DMS114 treated with DMSO at 0.1 percent for 48 hours (cell line): ENCODE data around the gene AOC1.
"Not testable (repeated sequence)": the region's sequence is repeated elsewhere in the genome, so short reads cannot be mapped to it uniquely, and the experiment has no call there.

Source experiments
- DNase-seq: peaks from one replicate; lab custom pipeline; 2025; ENCODE audit not compliant: unreplicated experiment; lab: John Stamatoyannopoulos, UW

AOC1 gene, protein sequence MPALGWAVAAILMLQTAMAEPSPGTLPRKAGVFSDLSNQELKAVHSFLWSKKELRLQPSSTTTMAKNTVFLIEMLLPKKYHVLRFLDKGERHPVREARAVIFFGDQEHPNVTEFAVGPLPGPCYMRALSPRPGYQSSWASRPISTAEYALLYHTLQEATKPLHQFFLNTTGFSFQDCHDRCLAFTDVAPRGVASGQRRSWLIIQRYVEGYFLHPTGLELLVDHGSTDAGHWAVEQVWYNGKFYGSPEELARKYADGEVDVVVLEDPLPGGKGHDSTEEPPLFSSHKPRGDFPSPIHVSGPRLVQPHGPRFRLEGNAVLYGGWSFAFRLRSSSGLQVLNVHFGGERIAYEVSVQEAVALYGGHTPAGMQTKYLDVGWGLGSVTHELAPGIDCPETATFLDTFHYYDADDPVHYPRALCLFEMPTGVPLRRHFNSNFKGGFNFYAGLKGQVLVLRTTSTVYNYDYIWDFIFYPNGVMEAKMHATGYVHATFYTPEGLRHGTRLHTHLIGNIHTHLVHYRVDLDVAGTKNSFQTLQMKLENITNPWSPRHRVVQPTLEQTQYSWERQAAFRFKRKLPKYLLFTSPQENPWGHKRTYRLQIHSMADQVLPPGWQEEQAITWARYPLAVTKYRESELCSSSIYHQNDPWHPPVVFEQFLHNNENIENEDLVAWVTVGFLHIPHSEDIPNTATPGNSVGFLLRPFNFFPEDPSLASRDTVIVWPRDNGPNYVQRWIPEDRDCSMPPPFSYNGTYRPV

DNA sequence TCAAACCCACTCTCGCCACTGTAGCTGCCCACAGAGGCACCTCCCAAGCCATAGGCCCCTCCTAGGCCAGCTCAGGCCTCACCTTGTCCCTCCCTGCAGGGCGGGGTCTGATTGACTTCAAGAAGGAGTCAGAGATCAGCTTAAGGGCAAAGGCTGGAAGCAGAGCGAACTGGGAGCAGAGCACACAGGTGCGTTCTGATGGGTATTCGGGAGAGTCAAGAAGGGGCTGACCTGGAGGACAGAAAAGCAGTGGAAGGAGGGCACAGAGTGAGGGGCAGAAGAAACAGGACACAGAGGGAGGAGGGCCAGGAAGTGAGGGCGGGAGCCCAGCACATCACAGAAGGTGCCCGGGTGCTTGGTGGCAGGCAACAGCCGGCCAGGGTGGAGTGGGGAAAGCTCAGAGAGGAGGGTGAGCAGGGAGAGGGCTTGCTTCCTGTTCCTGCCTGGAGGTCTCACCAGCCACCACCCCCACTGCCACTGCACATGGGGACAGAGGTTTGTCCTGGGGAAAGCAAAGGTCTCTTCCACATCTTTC, at the start of gene AOC1:
AOC1 (plus strand) TSS at position 147 of the 535 bp plus-strand sequence. CDS start 3,954 bp downstream, outside the sequence.
- DNase-seq = no peak

DNA sequence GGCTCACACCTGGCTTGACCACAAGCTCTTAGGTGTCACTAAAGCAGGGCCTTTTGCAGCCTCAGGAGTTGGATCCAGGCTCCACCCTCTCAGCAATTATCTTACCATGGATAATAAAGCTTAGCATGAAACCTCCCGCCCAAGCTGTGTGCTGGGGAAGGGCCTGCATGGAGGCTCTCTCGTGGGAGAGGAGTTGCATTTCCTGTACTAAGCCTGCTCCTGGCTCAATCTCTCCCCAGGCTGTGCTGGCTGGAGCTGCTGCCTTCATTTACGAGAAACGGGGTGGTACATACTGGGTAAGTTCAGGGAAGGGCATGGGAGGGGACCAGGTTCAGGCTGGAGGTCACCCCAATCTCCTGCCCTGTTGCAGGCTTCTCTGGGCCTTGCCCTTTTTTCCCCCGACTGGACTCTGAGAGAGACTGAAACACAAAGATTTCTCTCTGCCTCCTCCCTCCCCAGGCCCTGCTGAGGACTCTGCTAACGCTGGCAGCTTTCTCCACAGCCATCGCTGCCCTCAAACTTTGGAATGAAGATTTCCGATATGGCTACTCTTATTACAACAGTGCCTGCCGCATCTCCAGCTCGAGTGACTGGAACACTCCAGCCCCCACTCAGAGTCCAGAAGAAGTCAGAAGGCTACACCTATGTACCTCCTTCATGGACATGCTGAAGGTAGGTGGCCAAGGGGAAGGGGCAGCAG, 49.0 kb upstream of the AOC1 start:
- DNase-seq = no peak

DNA sequence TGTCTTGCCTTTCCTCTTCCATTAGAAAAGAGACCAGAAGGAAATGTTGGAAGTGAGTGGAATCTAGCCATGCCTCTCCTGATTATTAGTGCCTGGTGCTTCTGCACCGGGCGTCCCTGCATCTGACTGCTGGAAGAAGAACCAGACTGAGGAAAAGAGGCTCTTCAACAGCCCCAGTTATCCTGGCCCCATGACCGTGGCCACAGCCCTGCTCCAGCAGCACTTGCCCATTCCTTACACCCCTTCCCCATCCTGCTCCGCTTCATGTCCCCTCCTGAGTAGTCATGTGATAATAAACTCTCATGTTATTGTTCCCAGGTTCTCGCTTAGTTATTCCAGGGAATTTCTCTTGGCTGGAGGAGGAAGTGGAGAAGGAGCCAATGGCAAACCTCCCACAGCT, 47.5 kb upstream of the AOC1 start:
- DNase-seq = no peak

DNA sequence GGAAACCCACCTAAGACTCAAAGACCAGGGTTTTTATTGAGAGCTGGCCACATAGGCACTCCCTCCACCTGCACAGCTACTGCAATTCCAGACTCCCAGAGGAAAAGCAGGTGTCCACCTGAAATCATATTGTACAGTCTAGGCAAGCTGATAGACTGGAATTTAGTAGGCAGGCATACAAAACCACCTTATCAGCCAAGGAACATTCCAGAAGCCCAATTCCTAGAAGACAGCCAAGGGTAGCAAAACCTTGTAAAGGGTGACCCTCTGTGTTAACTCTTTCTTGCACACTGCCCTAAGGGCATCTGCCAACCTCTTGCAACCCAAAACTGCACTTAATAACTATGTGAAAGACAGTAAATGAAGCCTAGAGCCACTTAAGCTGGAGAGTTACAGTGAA, 46.5 kb upstream of the AOC1 start:
- DNase-seq = no peak

DNA sequence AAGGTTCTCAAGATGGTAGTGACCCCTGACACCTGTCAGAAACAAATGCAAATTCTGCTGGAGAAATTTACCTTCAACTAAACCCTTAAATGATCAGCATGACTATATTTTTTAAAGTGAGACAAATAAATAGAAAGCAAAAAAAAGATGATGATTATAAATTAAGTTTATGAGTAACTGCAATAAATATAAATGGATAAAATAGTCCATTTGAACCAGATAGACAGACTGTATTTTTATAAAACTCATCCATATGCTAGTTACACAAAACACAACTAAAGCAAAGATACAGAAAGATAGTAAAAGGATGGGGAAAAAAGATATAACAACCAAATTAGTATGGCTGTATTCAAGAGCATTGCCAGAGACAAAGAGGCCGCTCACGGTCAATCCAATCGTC, 45.9 kb upstream of the AOC1 start:
- DNase-seq = no peak

DNA sequence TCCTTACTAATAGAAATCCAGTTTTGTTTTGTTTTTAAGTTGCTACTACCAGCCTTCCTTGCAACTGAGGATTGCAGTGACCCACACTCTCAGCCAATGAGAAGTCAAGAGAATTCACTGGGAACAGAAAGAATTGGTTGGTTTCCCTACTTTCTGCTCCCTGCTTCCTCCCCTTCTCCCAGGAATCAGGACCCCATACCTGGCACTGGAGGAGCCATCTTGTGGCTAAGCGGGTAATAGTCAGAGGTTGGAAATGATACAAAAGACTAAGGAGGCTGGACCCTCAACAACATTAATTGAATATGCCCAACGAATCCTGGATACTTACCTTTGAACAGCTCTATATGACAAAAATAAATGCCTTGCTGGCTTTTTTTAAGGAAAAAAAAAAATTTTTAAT, 45.5 kb upstream of the AOC1 start:
- DNase-seq = no peak

DNA sequence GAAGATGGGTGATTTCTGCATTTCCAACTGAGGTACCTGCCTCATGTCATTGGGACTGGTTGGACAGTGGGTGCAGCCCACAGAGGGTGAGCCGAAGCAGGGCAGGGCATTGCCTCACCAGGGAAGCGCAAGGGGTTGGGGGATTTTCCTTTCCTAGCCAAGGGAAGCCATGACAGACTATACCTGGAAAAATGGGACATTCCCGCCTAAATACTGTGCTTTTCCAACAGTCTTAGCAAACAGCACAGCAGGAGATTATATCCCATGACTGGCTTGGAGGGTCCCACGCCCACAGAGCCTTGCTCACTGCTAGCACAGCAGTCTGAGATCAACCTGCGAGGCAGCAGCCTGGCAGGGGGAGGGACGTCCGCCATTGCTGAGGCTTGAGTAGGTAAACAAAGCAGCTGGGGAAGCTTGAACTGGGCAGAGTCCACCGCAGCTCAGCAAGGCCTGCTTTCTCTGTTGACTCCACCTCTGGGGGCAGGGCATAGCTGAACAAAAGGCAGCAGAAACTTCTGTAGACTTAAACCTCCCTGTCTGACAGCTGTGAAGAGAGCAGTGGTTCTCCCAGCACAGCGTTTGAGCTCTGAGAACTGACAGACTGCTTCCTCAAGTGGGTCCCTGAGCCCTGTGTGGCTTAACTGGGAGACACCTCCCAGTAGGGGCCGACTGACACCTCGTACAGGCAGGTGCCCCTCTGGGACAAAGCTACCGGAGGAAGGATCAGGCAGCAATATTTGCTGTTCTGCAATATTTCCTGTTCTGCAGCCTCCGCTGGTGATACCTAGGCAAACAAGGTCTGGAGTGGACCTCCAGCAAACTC, 44.5 kb upstream of the AOC1 start:
- not testable (repeated sequence) for DNase-seq

DNA sequence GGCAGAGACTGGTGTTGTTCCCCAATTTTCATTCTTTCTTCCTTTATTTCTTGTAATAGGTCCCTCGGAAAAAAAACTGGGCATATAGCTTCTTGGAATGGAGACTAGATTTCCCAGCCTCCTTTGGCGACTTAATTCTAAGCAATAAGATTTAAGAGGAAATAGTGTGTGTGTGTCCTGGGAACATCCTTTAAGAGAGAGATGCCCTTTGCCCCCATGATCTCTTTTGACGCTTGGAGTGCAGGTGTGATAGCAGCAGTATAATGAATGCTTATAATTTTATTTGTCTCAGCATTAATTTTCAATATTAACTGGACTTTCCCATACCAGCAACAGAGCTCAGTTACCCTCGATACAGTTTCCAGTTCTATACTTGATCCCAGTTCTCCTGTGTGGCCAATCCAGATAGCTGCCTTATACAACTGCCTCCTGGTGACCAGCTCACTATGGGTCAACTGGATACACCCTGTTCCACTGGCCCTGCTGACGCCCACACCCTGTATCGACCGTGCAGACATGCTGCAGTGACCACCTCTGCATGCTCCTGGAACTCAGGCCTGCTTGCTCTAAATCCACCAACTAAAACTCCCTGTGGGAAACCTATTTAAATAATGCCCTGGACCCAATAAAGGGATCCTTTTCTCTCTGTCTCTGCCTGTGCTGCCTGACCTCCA, 37.9 kb upstream of the AOC1 start:
- no peak for DNase-seq

DNA sequence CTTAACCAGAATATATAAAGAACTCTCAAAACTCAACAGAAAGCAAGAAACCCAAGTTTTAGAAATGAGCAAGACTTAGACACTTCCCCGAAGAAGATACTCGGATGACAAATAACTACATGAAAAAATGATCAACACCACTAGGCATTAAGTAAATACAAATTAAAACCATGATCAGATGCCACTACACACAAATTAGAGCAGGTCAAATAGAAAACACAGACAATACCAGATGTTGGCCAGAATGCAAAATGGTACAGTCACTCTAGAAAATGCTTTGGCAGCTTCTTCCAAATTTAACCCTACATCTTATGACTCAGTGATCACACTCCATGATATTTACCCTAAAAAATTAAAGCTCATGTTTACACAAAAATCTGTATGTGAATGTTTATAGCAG, 33.3 kb upstream of the AOC1 start:
- no peak for DNase-seq

DNA sequence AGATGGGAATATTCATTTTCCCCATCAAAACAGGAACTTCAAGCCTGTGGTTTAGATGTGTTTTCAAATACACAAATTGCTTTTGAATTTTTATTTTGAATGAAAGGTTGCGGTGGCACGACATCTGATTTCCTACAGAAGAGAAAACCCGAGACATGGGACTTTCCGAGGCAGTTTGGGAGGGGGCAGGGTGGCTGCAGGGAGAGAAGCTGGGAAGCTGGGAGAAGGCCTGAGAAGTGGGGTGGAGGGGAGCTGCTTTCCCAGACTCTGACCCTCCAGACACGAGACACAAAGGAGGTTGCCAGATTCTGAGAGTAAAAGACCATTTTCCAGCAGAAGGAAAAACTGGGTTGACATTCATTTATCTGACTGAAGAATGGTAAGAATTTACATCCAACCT, 32.2 kb upstream of the AOC1 start:
- DNase-seq = no peak

DNA sequence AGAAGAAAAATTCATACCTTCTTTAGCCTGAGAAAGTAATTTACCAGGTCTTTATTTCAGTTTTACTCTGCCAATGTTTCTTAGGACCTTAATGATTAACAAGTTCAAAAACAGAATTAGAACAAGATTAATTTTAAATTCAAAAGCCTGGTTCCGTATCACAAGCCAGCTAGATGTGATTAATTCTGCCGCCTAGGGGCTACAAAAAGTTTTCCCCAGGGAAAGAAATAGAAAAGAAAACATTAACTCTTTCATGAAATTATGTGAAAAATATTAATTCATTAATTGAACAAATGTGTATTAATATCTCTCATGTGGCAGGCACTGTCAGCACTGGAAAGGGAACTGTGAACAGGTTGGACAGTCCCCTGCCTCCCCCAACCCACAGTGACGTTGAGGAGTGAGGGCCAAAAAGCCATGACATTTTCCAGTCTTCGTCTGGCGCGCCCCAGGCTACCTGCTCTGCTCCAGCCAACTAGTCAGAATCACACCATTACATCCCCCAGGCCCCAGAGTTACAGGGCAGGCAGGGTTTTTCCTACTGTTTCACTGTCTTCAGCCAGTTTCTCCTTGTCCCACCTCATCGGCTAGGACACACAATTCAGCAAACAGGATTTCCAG, 31.6 kb upstream of the AOC1 start:
- DNase-seq = no peak

DNA sequence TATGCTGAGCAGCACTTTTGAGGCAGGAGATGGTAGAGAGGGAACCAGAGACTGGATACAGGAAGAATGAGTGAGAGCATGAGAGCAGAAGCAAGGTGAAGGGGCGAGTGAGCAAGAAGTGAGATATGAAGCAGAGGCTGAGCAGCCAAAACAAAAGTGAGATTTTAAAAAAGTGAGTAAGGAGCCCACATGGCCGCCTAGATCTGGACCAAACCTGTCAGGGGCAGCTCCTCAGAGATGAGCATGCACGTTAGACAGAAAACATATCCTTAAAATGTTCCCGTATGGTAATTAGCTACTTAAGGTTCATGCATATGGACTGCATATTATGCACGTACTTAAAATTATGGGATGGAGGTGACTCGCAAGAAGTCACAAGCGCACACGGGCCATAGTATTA, 29.3 kb upstream of the AOC1 start:
- no peak for DNase-seq

DNA sequence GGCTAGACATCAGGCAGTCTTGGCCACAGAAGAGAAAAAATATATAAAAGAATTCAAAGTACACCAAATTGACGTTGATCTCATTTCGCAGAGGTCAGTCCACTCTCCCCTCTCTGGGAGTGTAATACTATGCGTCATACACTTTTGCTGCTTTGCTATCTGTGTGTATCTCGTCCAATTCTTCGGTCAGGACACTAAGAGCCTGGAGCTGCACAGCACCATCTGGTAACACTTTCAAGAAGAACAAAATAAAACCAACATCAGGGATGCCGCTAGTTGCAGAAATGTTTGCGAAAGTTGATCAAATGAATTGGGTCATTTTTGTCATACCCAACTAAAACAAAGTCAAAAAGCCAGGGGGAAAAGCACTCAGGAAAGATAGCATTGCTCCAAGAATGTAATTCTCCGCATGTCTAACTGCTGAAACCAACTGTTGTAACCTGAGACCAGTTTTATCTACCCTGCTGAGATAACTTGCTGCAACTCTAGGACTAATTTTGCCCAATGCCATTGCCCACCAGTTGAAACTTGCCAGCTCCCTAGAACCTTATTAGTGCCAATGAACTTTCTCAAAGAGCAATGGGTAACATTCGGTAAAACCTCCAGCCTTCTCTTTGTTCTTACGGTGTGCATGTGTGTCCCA, 28.7 kb upstream of the AOC1 start:
- DNase-seq = no peak

DNA sequence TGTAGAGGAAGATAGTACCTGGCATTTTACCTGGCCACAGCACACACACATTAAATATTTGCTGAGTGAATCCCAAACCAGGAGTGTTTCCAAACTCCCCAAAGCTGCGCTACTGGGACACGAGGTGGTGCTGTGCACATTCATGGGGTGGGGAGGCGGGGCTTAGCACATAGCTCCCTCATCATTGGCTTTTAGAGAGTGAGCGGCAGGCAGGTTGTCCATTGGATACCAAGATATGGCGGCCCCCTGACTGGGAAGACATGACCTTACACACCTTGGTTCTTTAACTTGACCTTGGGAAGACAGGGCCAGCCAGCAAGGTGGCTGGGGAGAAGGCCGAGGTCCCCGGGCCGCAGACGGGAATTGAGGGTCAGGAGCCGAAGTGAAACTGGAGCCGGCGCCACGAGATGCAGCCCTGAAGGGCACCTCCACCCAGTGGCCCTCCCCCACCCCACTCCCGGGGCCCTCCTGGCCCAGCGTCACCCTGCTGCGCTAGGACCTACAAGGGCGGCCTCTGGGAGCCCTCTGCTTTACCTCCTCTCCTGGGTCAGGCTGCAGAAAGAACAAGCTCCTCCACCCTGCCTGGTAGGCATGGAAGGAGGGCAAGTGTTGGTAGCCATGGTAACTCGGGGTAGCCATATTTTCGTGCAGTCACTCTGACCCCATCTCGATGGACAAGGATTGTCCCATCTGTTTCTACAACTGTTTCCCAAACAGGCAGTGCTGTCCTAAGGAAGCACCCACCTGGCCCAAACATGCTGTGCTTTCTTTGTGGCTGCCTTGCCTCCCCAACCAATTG, 27.7 kb upstream of the AOC1 start:
- DNase-seq = no peak

DNA sequence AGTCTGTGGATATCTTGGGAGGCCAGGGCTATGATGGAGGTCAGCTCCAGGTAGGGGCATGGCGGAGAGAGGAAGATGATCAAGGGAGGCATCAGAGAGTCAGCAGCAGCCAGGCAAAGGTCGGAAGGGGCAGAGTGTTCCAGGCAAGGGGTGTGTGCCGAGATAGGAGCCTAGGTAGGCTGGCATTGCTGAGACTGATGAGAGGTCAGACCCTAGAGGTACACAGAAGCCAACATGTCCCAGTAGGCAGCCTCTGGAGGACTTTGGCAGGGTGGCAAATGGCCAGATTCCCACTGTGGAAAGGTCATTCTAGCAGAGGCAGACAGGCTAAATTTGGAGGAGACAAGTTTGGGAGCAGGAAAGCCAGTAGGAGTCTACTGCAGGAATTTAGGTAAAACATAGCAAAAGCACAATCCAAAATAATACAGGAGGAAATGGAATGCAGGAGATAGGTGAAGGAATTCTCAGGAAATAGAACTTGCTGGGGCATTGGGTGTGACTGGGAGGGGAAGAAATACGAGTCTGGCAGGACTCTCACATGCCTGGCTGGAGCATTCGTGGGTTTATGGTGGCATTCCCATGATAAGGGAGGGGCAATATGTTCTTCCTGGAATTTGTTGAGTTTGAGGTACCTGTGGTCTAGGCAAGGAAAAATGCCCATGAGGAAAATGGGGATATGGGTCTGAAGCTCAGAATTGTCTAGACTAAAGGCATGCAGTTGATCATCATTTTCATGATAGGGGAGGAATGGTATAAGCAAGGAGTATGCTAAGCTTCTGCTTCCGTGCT, 26.1 kb upstream of the AOC1 start:
- no peak for DNase-seq

DNA sequence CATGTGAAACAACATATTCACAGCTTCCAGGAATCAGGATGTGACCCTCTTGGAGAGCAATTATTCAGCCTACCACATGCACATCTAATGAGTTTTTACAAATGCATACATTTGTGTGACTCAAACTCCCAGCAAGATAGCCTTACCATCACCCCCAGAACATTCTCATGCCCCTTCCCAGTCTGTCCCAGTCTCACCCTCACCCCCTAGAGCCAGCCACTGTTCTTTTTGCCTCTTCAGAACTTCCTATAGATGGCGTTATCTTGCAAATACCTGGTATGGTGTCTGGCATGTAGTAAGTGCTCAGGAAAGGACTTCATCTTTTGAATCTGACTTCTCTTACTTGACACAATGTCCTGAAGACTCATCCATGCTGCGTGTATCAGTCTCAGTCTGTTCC, 23.9 kb upstream of the AOC1 start:
- no peak for DNase-seq

DNA sequence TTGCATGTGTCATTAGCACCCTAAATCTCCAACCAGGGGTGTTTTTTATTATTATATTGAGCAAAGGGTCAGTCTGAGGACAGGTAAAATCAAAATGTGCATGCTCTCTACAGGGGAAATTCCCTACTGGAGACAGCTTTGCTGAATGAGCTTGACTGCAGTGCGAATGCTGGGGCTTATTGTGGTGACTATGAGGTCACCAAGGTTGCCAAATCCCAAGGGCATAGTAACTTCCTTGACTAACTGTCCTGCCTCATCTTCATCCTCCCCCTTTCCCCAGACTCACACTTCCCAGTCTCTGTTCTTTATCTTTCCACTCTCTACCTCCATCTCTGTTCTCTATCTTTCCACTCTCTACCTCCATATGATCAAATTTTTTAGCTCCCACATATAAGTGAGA, 22.9 kb upstream of the AOC1 start:
- DNase-seq = no peak

DNA sequence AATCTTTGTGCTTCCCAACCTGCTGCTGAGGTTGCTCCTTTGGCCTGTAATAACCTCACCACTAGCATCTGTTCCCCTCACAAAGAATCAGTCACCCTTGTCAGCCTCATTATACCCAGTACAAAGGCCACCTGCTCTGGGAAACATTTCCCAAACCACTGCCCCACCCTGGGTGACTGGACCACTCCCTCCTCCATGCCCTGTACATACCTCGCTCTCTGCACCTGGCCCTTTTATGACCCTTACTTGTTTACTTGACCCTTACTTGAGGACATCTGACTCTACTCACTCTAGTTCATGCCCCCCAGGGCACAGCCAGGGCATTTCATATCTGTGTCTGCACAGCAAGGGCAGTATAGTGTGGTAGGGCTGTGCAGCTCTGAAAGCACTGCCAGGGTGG, 21.4 kb upstream of the AOC1 start:
- DNase-seq = no peak
